HG03565 (cell line): ENCODE results near the gene BRSK2.
"Not testable (repeated sequence)": the region's sequence is repeated elsewhere in the genome, so short reads cannot be mapped to it uniquely, and the experiment has no call there.

Source experiments
- ATAC-seq: cut with Tn5 transposase; IDR thresholded peaks from one replicate; pipeline ENCODE4 v1.9.1; 2021; ENCODE audit warnings: mild to moderate bottlenecking, moderate library complexity; ENCODE audit not compliant: unreplicated experiment

The BRSK2 gene

GRCh38 chr11:1507381-1508140 lies 117.8 kb downstream of the BRSK2 start:
- ATAC-seq = no peak

GRCh38 chr11:1508491-1508891 lies 118.8 kb downstream of the BRSK2 start:
- no peak for ATAC-seq

- no peak for ATAC-seq
Measured at GRCh38 chr11:1508986-1509385, 119.3 kb downstream of the BRSK2 start.

GRCh38 chr11:1509626-1510255 lies 120.0 kb downstream of the BRSK2 start:
- ATAC-seq = no peak

GRCh38 chr11:1510351-1510750 lies 120.6 kb downstream of the BRSK2 start:
- ATAC-seq = not testable (repeated sequence)

GRCh38 chr11:1510928-1511327 lies 121.2 kb downstream of the BRSK2 start:
- no peak for ATAC-seq

GRCh38 chr11:1511937-1512496 lies 122.3 kb downstream of the BRSK2 start:
- ATAC-seq = no peak
